ENCODE results near the gene TTYH3. TPM values are rescaled to one million over a fixed set of nuclear protein-coding genes. Genes with fewer than 3 reads are reported as not detected.
A peak's percentile ranks its signal among the peaks of the same experiment; 100 is the strongest.

The TTYH3 gene
- total RNA-seq, 1 experiment from 2014 or later, result 25.0 TPM

- Histone ChIP-seq H3K9me3 (ENCODE audit: low read length) (no peaks in the 10 kb centered on the region), H2AFZ (ENCODE audit: low read length) (peak overlapping the region; percentile 48; the same call in 1 of the 2 replicates), H3K9me2 (replicated peaks; ENCODE audit: low read length) (no peaks in the 10 kb centered on the region), H3K4me3 (ENCODE audit: low read length) (0 out of 2 replicates have a peak overlapping the region, but pooled peaks have one; percentile 27), H3K9ac (ENCODE audit: low read length) (no peak overlapping the region), H3K4me1 (ENCODE audit: insufficient read depth, low read length) (no peaks in the 10 kb centered on the region), H3K27ac (ENCODE audit: low read length) (no peak overlapping the region), H4K20me1 (ENCODE audit: low read length) (no peaks in the 10 kb centered on the region), H3K27me3 (ENCODE audit: low read length) (peaks cover 16% of the 10 kb centered on the region), H3K36me3 (ENCODE audit: low read depth, low read length) (no peaks in the 10 kb centered on the region), H3K79me2 (ENCODE audit: low read length) (no peaks in the 10 kb centered on the region), H3F3A (ENCODE audit: low read length, unreplicated experiment) (no peaks in the 10 kb centered on the region), H3K4me2 (ENCODE audit: low read length) (peak overlapping the region; percentile 54)
- DNase-seq (no peak), ATAC-seq (peak; percentile 36)
- TF ChIP-seq EZH2 (IDR thresholded peaks at IDR 0.05; ENCODE audit: low read length, unreplicated experiment) (no peak), CTCF (conservative IDR thresholded peaks at IDR 0.05; ENCODE audit: low read depth, low read length) (no peak), EZH2phosphoT487 (IDR thresholded peaks at IDR 0.05; ENCODE audit: borderline replicate concordance, low read length) (no peak)
- no TSS peak for BruUV-seq (replicated peaks)
- ChIA-PET CTCF (no interaction called here), POLR2A (ENCODE audit: unreplicated experiment) (no interaction called here)
- intact Hi-C loops (cut with micrococcal nuclease), result no loop called here
Measured at GRCh38 chr7:2687338-2687869, 55.6 kb downstream of the TTYH3 start.

- Histone ChIP-seq H3K9me2 (replicated peaks; ENCODE audit: low read length) (no peaks in the 10 kb centered on the region), H3K4me2 (ENCODE audit: low read length) (peak within 1 kb of the TSS; percentile 54), H3F3A (ENCODE audit: low read length, unreplicated experiment) (no peaks in the 10 kb centered on the region), H3K4me3 (ENCODE audit: low read length) (0 out of 2 replicates have a peak within 1 kb of the TSS, but pooled peaks have one; percentile 27), H2AFZ (ENCODE audit: low read length) (peak within 1 kb of the TSS; percentile 48; the same call in 1 of the 2 replicates), H3K27me3 (ENCODE audit: low read length) (peaks cover 16% of the 10 kb centered on the region), H4K20me1 (ENCODE audit: low read length) (no peaks in the 10 kb centered on the region), H3K9ac (ENCODE audit: low read length) (no peak within 1 kb of the TSS), H3K9me3 (ENCODE audit: low read length) (no peaks in the 10 kb centered on the region), H3K79me2 (ENCODE audit: low read length) (no peaks in the 10 kb centered on the region), H3K4me1 (ENCODE audit: insufficient read depth, low read length) (no peaks in the 10 kb centered on the region), H3K27ac (ENCODE audit: low read length) (no peak within 1 kb of the TSS), H3K36me3 (ENCODE audit: low read depth, low read length) (no peaks in the 10 kb centered on the region)
- ChIA-PET CTCF (no interaction called here), POLR2A (ENCODE audit: unreplicated experiment) (no interaction called here)
- BruUV-seq (replicated peaks), result no TSS peak
- no peak for TF ChIP-seq EZH2 (IDR thresholded peaks at IDR 0.05; ENCODE audit: low read length, unreplicated experiment)
- TF ChIP-seq EZH2phosphoT487 (IDR thresholded peaks at IDR 0.05; ENCODE audit: borderline replicate concordance, low read length), result no peak
- TF ChIP-seq CTCF (conservative IDR thresholded peaks at IDR 0.05; ENCODE audit: low read depth, low read length), result no peak
- DNase-seq (no peak), ATAC-seq (peak; percentile 25; the same call in 1 of the 2 replicates)
- intact Hi-C loops (cut with micrococcal nuclease), result no loop called here
Measured at GRCh38 chr7:2687881-2688318, 56.1 kb downstream of the TTYH3 start, which contains the start of gene AMZ1. TSS of gene AMZ1 (plus strand) at chr7:2688202. CDS start at chr7:2700452, 12,250 bp downstream.
